K562 (cell line): Measurements from ENCODE around the gene RRP9. TPM values are rescaled to one million over a fixed set of nuclear protein-coding genes. Genes with fewer than 3 reads are reported as not detected.

Experiments used
- ATAC-seq: fragments of 200-7000 bp; cut with Tn5 transposase; 3 replicates; pipeline ENCODE4 v1.9.1; 2020; ENCODE audit warnings: moderate library complexity
- BruUV-seq: library from RNA; stranded (reverse); fragments of 400-500 nt; replicated peaks from 2 replicates; lab custom pipeline; 2021; lab: Mats Ljungman, UMichigan
- CTCF ChIA-PET: fragments of 300-600 bp; formaldehyde crosslinking; extraction: SDS; loops from one replicate; lab custom pipeline; 2021; ENCODE audit warnings: low intra/inter-chr PET ratio; lab: Yijun Ruan, JAX
- POLR2A ChIA-PET: fragments of 300-600, 350-650 bp; sonication (Branson Sonifier 250); formaldehyde crosslinking; extraction: SDS; loops from one replicate; lab custom pipeline; 2021; ENCODE audit warnings: antibody characterized with exemption, inconsistent platforms; lab: Yijun Ruan, JAX
- DNase-seq, 4 experiments: peaks; one replicate each; pipeline versions ENCODE4 v3.0.0 to v3.0.0-alpha.2; 2011 to 2018; ENCODE audit warnings: low spot score in 3 of 4, mixed read lengths in 3 of 4; ENCODE audit errors: extremely low read depth in 1 of 4
- FAIRE-seq: peaks from 2 replicates; lab custom pipeline; 2011; peaks lifted over from hg19 to GRCh38; lab: Jason Lieb, UNC
- H2AFZ ChIP-seq: 2 replicates; pipeline ENCODE4 v1.6.0; 2011; ENCODE audit warnings: low read depth, low read length, control low read depth, inconsistent platforms
- H3K27ac ChIP-seq: fragments of 200-600 bp; 3 replicates; pipeline ENCODE4 v1.8.0; 2011; ENCODE audit warnings: low read depth, mild to moderate bottlenecking, control low read depth, inconsistent platforms, low read length, moderate library complexity, mixed read lengths; ENCODE audit errors: extremely low read depth
- H3K27me3 ChIP-seq, 2 experiments: fragments of 300-600 bp in 1 of 2; 2 replicates in 1 of 2; 3 replicates in 1 of 2; pipeline versions ENCODE4 v1.6.0 to v1.8.0; 2011; ENCODE audit warnings: inconsistent platforms in 2 of 2, low read length in 2 of 2, mild to moderate bottlenecking in 1 of 2, mixed read lengths in 1 of 2, moderate library complexity in 1 of 2; ENCODE audit not compliant: control insufficient read depth in 2 of 2, insufficient read depth in 2 of 2
- H3K36me3 ChIP-seq: fragments of 300-600 bp; 3 replicates; pipeline ENCODE4 v1.8.0; 2011; ENCODE audit warnings: mild to moderate bottlenecking, low read length, inconsistent platforms; ENCODE audit not compliant: control insufficient read depth, insufficient read depth
- H3K4me1 ChIP-seq, 2 experiments: fragments of 200-600 bp in 1 of 2; replicated peaks in 1 of 2; 2 replicates in 1 of 2; 3 replicates in 1 of 2; pipeline versions ENCODE4 v1.5.1 to v1.8.0; 2011; ENCODE audit warnings: inconsistent platforms in 2 of 2, low read length in 2 of 2, mild to moderate bottlenecking in 1 of 2, mixed read lengths in 1 of 2, moderate library complexity in 1 of 2; ENCODE audit not compliant: control insufficient read depth in 2 of 2, insufficient read depth in 2 of 2
- H3K4me2 ChIP-seq: 2 replicates; pipeline ENCODE4 v1.6.1; 2011; ENCODE audit warnings: low read length, control low read depth, inconsistent platforms, mixed read lengths; ENCODE audit not compliant: insufficient read depth
- H3K4me3 ChIP-seq: fragments of 200-600 bp; sonication (generic), shearing (Covaris generic); 2 replicates; pipeline ENCODE4 v1.5.1; 2016; ENCODE audit warnings: control low read depth, inconsistent platforms
- H3K79me2 ChIP-seq: fragments of 200-600 bp; 3 replicates; pipeline ENCODE4 v1.8.0; 2011; ENCODE audit warnings: low read length, inconsistent platforms; ENCODE audit not compliant: control insufficient read depth, insufficient read depth
- H3K9ac ChIP-seq, 2 experiments: 2 replicates each; pipeline versions ENCODE4 v1.6.0 to v1.6.1; 2011; ENCODE audit warnings: low read depth in 2 of 2, low read length in 2 of 2, control low read depth in 1 of 2, inconsistent platforms in 1 of 2, mild to moderate bottlenecking in 1 of 2, mixed read lengths in 1 of 2; ENCODE audit not compliant: insufficient read depth in 1 of 2
- H3K9me1 ChIP-seq: one replicate; pipeline ENCODE4 v1.6.0; 2011; ENCODE audit warnings: inconsistent platforms, mild to moderate bottlenecking, low read length, moderate library complexity; ENCODE audit not compliant: control insufficient read depth, insufficient read depth
- H3K9me3 ChIP-seq: replicated peaks from 2 replicates; pipeline ENCODE4 v1.5.1; 2011; ENCODE audit warnings: low read depth, low read length, inconsistent platforms; ENCODE audit not compliant: control insufficient read depth, insufficient read depth
- H4K20me1 ChIP-seq: replicated peaks from 2 replicates; pipeline ENCODE4 v1.6.1; 2011; ENCODE audit warnings: low read length, inconsistent platforms, mixed read lengths; ENCODE audit not compliant: control insufficient read depth, insufficient read depth
- GATAD2B ChIP-seq: fragments of 450-650 bp; IDR thresholded peaks from 2 replicates; pipeline ENCODE4 v1.6.1; 2017; ENCODE audit warnings: mild to moderate bottlenecking, borderline replicate concordance
- MAFF ChIP-seq: IDR thresholded peaks from 2 replicates; pipeline ENCODE4 v1.6.1; 2012; ENCODE audit warnings: low read length, improper control_type of control experiment
- SETDB1 ChIP-seq: IDR thresholded peaks from one replicate; pipeline ENCODE4 v1.6.1; 2012; ENCODE audit warnings: low read length, control low read depth, inconsistent platforms
- SREBF2 ChIP-seq: sonication (generic); formaldehyde crosslinking; IDR thresholded peaks from 2 replicates; pipeline ENCODE4 v1.4.0; 2020; ENCODE audit warnings: mild to moderate bottlenecking, missing genetic modification reagents
- ZNF134 ChIP-seq: fragments of 250-450 bp; sonication (Bioruptor Pico); conservative IDR thresholded peaks from 2 replicates; pipeline ENCODE4 v1.4.0; 2020
- WGBS: fragments of 100-300 bp; shearing (Covaris generic); methylation state at CpG from one replicate; pipeline ENCODE4 v1.1.6; 2016; ENCODE audit warnings: low coverage, mixed read lengths; ENCODE audit not compliant: insufficient coverage; ENCODE audit errors: missing lambda C conversion rate; 5-methylcytosine and 5-hydroxymethylcytosine counted together
- in situ Hi-C: fragments of 300-500 bp; cut with MboI; formaldehyde crosslinking; loops from 4 replicates; pipeline ENCODE4 v1.15.0; 2018; ENCODE audit warnings: inconsistent platforms, mixed read lengths
- intact Hi-C: fragments of 100-400 bp; cut with micrococcal nuclease; formaldehyde crosslinking; loops from 2 replicates; pipeline ENCODE4 v1.14.2; 2022
- polyA plus RNA-seq, 8 experiments: library from polyadenylated mRNA; depleted of rRNA in 4 of 8; stranded (reverse) in 5 of 8; unstranded in 3 of 8; fragments of >200 nt; fragmentation: Nextera tagmentation in 2 of 8; fragmentation: Illumina TruSeq in 1 of 8; extraction: Ambion mirVana in 2 of 8; extraction: Trizol in 1 of 8; gene quantifications; 2 replicates each; pipeline versions ENCODE4 v1.2.1 to v1.2.3, GENCODE V29; 2011 to 2014; ENCODE audit warnings: inconsistent platforms in 1 of 8, missing spikeins in 1 of 8
- total RNA-seq, 7 experiments: library from RNA; depleted of rRNA in 6 of 7; stranded (reverse); fragments of >200 nt in 6 of 7; fragmentation: Illumina TruSeq in 2 of 7; extraction: Trizol in 2 of 7; gene quantifications; 2 replicates each; pipeline versions ENCODE4 v1.2.1 to v1.2.3, GENCODE V29; 2011 to 2021; ENCODE audit warnings: low replicate concordance in 1 of 7

Gene RRP9
- total and polyA plus RNA-seq, 9 of the 15 experiments (the other 6 are each of a cell fraction or from before 2014, with no cell fraction given): 5.2 to 67.0 (median 45.9) TPM

DNA sequence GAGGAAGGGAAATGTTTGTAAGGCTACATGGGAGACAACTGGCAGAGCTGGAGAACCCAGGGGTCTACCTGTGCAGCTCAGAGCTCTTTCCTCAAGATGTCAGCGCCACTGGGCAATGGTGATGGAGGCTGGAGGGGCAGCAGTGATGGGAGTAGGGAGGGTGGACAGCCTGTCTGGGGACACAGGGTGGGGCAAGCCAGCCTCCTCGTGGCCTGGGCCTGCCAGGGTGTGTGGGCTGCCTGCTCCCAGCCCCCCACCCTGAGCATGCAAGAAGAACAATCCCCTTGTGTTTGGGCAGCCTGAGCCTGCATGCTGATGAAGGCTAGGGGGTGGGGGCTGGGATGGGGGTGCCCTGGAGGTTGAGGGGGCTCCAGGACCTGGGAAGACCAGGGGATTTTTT is 24.3 kb upstream of the RRP9 start:
- WGBS: 43% methylated on average over 2 of the region's 2 CpGs
- CTCF ChIA-PET: no interaction called here
- H3K4me2 ChIP-seq: no peak overlapping the region
- FAIRE-seq (no peak), ATAC-seq (no peak), DNase-seq (no peak)
- 0 out of 2 replicates have a peak, but pooled peaks cover 10% of the 10 kb centered on the region for H4K20me1 ChIP-seq
- no peak overlapping the region for H3K27ac ChIP-seq
- H3K27me3 ChIP-seq: peaks cover 0 to 17% of the 10 kb centered on the region in 2 experiments; a peak in 2 of 5 replicates
- no peaks in the 10 kb centered on the region for H3K9me3 ChIP-seq
- POLR2A ChIA-PET: no interaction called here
- peaks cover 3% of the 10 kb centered on the region for H3K9me1 ChIP-seq
- H3K4me3 ChIP-seq: no peak overlapping the region
- peaks cover 4% of the 10 kb centered on the region; the same call in 2 of the 3 replicates for H3K79me2 ChIP-seq
- in situ Hi-C loops: no loop called here
- no peak overlapping the region for H2AFZ ChIP-seq
- intact Hi-C loops: no loop called here
- TF ChIP-seq ZNF134 (no peak), SETDB1 (no peak), SREBF2 (no peak)
- peaks cover under 1 to 50% of the 10 kb centered on the region in 2 experiments; a peak in 4 of 5 replicates for H3K4me1 ChIP-seq
- H3K9ac ChIP-seq: peak overlapping the region in 1 of 2 experiments; percentile 13; a peak in 1 of 4 replicates
- peaks cover 26% of the 10 kb centered on the region; the same call in 1 of the 3 replicates for H3K36me3 ChIP-seq
- no TSS peak for BruUV-seq

DNA sequence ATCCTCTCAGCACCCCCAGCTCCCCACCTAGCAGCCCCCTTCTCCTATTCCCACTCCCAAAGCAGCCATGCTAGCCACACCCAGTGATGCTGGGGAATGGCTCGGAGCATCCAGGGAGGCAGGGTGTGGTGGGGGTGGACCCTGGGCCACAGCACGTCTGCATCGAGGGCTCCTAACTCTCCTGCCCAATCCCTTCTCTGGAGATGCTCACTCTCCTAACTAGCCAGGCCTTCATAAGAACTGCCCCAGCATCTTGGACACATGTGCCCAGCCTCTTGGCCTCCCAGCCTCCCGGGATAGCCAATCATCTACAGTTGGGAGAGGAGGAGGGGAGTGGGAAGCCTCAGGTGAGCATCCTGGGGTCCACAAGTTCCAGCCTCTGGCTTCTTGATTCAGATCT is 22.8 kb upstream of the RRP9 start:
- in situ Hi-C loops (no loop called here), intact Hi-C loops (no loop called here)
- 0 out of 2 replicates have a peak, but pooled peaks cover 6% of the 10 kb centered on the region for H4K20me1 ChIP-seq
- H2AFZ ChIP-seq: no peak overlapping the region
- FAIRE-seq: no peak
- no peak for DNase-seq
- no peak overlapping the region for H3K4me2 ChIP-seq
- peaks cover 0 to 48% of the 10 kb centered on the region in 2 experiments; a peak in 3 of 5 replicates for H3K4me1 ChIP-seq
- no TSS peak for BruUV-seq
- H3K9me3 ChIP-seq: no peaks in the 10 kb centered on the region
- ATAC-seq: no peak
- 31% methylated on average over 3 of the region's 4 CpGs for WGBS
- peaks cover 11% of the 10 kb centered on the region; the same call in 1 of the 3 replicates for H3K36me3 ChIP-seq
- peaks cover 3% of the 10 kb centered on the region for H3K9me1 ChIP-seq
- H3K27ac ChIP-seq: no peak overlapping the region
- POLR2A ChIA-PET: interaction anchor here (0.6 to 0.7 kb wide), 2 partner anchors 10 to 27 kb away, joined by 3 to 4 read pairs; partner anchors contain the start of gene ABHD14B
- peak overlapping the region in 1 of 2 experiments; percentile 26; a peak in 1 of 4 replicates for H3K9ac ChIP-seq
- H3K27me3 ChIP-seq: peaks cover 0 to 17% of the 10 kb centered on the region in 2 experiments; a peak in 2 of 5 replicates
- TF ChIP-seq GATAD2B (no peak), MAFF (no peak)
- TF ChIP-seq, all 486 proteins: peak for 0
- no peaks in the 10 kb centered on the region; the same call in 2 of the 3 replicates for H3K79me2 ChIP-seq
- CTCF ChIA-PET: no interaction called here
- no peak overlapping the region for H3K4me3 ChIP-seq
